Kidney (tissue), 22 donors: ENCODE measurements around the gene IL17C. TPM values are rescaled to one million over a fixed set of nuclear protein-coding genes. Genes with fewer than 3 reads are reported as not detected.

Experiments
- DNase-seq, 5 donors: peaks; one replicate each; pipeline ENCODE4 v3.0.0-alpha.2; 2013 to 2020
- FAIRE-seq: peaks from 2 replicates; lab custom pipeline; 2012; peaks lifted over from hg19 to GRCh38; lab: Jason Lieb, UNC
- H3K27ac ChIP-seq, 2 donors: one replicate each; pipeline ENCODE4 v1.7.0; 2013; ENCODE audit warnings: low read depth in 2 of 2, low read length in 2 of 2, inconsistent platforms in 1 of 2
- H3K27me3 ChIP-seq: one replicate; pipeline ENCODE4 v1.7.1; 2013; ENCODE audit warnings: low read length, inconsistent platforms; ENCODE audit not compliant: control insufficient read depth, insufficient read depth
- H3K36me3 ChIP-seq, 3 donors: one replicate each; pipeline versions ENCODE4 v1.7.0 to v1.7.1; 2013; ENCODE audit warnings: low read length in 3 of 3, control low read depth in 1 of 3, inconsistent platforms in 1 of 3; ENCODE audit not compliant: insufficient read depth in 3 of 3, control insufficient read depth in 2 of 3
- H3K4me1 ChIP-seq, 3 donors: one replicate each; pipeline versions ENCODE4 v1.7.0 to v1.7.1; 2013; ENCODE audit warnings: low read length in 3 of 3, inconsistent platforms in 1 of 3, low read depth in 1 of 3; ENCODE audit not compliant: control insufficient read depth in 2 of 3, insufficient read depth in 2 of 3
- H3K4me3 ChIP-seq, 3 donors: one replicate each; pipeline versions ENCODE4 v1.7.0 to v1.8.1; 2013; ENCODE audit warnings: low read length in 3 of 3, control low read depth in 1 of 3, inconsistent platforms in 1 of 3
- H3K9ac ChIP-seq, 3 donors: one replicate each; pipeline versions ENCODE4 v1.7.0 to v1.7.1; 2013; ENCODE audit warnings: low read length in 3 of 3, control low read depth in 1 of 3, inconsistent platforms in 1 of 3
- H3K9me3 ChIP-seq, 3 donors: one replicate each; pipeline versions ENCODE4 v1.7.0 to v1.7.1; 2013; ENCODE audit warnings: low read length in 3 of 3, control low read depth in 1 of 3, inconsistent platforms in 1 of 3; ENCODE audit not compliant: control insufficient read depth in 2 of 3, insufficient read depth in 1 of 3
- intact Hi-C: fragments of 100-400 bp; cut with DNase I; formaldehyde crosslinking; loops from one replicate; pipeline ENCODE4 v1.11.1; 2022
- long read RNA-seq, 10 donors: library from polyadenylated mRNA in 1 of 10; unstranded in 1 of 10; transcript quantifications; one replicate each; pipeline ENCODE4 v2.0.0 and lab custom pipeline, GENCODE V29; 2021 to 2026
- polyA plus RNA-seq: library from polyadenylated mRNA; stranded (reverse); fragments of 350-450 nt; fragmentation: Illumina TruSeq; extraction: RNeasy Lipid Tissue Mini Kit (QIAGEN cat#74804); gene quantifications from one replicate; pipeline ENCODE4 v1.2.3, GENCODE V29; 2014; ENCODE audit warnings: low read depth, low replicate concordance; ENCODE audit not compliant: insufficient read depth
- total RNA-seq: library from RNA; stranded (reverse); fragmentation: NEBNext Ultra II Directional; extraction: Animal tissue kit (Norgen Biotek cat#: 25700); gene quantifications from one replicate; pipeline ENCODE4 v1.2.1, GENCODE V29; 2021
- TF ChIP-seq, protein P1 (sequence below): IDR thresholded peaks from 3 replicates; pipeline ENCODE4 v1.5.1; 2012; ENCODE audit warnings: mild to moderate bottlenecking, moderate library complexity, borderline replicate concordance; ENCODE audit not compliant: insufficient read depth; ENCODE audit errors: extremely low read depth
- donor health status: control.
- donor health status: control.
- donor health status: control.
- donor health status: control.
- donor health status: control.
- donor health status: DM: yes; HTN: yes; CAD: no.
- donor health status: Normal renal cell carcinoma (clear cell type).

Gene IL17C
- total RNA-seq (not detected), polyA plus RNA-seq (not detected)
- long read RNA-seq, donor 1, partial matches to known transcripts = 288 of 288 reads
- long read RNA-seq, donor 1, other reads (novel, unspliced or antisense) = 0 of 288 reads
- long read RNA-seq, donor 2 = 0 reads
- long read RNA-seq, donor 3, partial matches to known transcripts = 495 of 495 reads
- long read RNA-seq, donor 3, other reads (novel, unspliced or antisense) = 0 of 495 reads
- long read RNA-seq, donor 4 = 0 reads
- long read RNA-seq, donor 5 = 0 reads
- long read RNA-seq, donor 6 = 0 reads
- long read RNA-seq, donor 7 = 0 reads
- long read RNA-seq, donor 8 = 0 reads
- long read RNA-seq, donor 9 = 0 reads
- long read RNA-seq, donor 10, partial matches to known transcripts = 123 of 485 reads
- long read RNA-seq, donor 10, other reads (novel, unspliced or antisense) = 362 of 485 reads

- DNase-seq (peak in 2 of 5 donors; percentile 36 to 48), FAIRE-seq (no peak)
- H3K4me3 ChIP-seq = no peak within 1 kb of the TSS
- no peak within 1 kb of the TSS for H3K9ac ChIP-seq
- H3K36me3 ChIP-seq = no peaks in the 10 kb centered on the region
- TF ChIP-seq, protein P1, sequence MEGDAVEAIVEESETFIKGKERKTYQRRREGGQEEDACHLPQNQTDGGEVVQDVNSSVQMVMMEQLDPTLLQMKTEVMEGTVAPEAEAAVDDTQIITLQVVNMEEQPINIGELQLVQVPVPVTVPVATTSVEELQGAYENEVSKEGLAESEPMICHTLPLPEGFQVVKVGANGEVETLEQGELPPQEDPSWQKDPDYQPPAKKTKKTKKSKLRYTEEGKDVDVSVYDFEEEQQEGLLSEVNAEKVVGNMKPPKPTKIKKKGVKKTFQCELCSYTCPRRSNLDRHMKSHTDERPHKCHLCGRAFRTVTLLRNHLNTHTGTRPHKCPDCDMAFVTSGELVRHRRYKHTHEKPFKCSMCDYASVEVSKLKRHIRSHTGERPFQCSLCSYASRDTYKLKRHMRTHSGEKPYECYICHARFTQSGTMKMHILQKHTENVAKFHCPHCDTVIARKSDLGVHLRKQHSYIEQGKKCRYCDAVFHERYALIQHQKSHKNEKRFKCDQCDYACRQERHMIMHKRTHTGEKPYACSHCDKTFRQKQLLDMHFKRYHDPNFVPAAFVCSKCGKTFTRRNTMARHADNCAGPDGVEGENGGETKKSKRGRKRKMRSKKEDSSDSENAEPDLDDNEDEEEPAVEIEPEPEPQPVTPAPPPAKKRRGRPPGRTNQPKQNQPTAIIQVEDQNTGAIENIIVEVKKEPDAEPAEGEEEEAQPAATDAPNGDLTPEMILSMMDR = no peak
- H3K27me3 ChIP-seq = peaks cover 6% of the 10 kb centered on the region
- intact Hi-C loops = no loop called here
- peaks cover 0 to 4% (median 0%) of the 10 kb centered on the region in 3 donors for H3K4me1 ChIP-seq
- no peak within 1 kb of the TSS for H3K27ac ChIP-seq
- no peaks in the 10 kb centered on the region for H3K9me3 ChIP-seq
Measured at GRCh38 chr16:88638323-88639230, at the start of gene IL17C. Gene IL17C, plus strand, starts transcription at chr16:88638572. Its CDS starts 70 bp downstream, at chr16:88638642.

- H3K27ac ChIP-seq = no peak overlapping the region
- TF ChIP-seq, protein P1 = no peak
- intact Hi-C loops = no loop called here
- H3K4me3 ChIP-seq = no peak overlapping the region
- no peaks in the 10 kb centered on the region for H3K27me3 ChIP-seq
- no peaks in the 10 kb centered on the region for H3K9me3 ChIP-seq
- no peaks in the 10 kb centered on the region for H3K4me1 ChIP-seq
- DNase-seq (no peak), FAIRE-seq (no peak)
- no peak overlapping the region for H3K9ac ChIP-seq
- peaks cover 2 to 39% (median 33%) of the 10 kb centered on the region in 3 donors for H3K36me3 ChIP-seq
Measured at GRCh38 chr16:88588754-88589153, 49.6 kb upstream of the IL17C start.

DNA sequence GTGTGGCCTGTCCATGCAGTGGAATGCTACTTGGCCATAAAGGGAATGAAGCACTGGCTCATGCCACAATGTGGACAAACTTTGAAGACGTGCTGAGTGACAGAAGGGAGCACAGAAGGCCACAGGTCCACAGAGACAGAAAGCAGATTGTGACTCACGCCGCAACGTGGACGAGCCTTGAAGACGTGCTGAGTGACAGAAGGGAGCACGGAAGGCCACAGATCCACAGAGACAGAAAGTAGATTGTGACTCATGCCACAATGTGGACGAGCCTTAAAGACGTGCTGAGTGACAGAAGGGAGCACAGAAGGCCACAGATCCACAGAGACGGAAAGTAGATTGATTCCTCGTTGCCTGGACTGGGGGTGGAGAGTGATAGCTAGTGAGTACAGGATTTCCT lies 48.9 kb upstream of the IL17C start:
- no peak overlapping the region for H3K9ac ChIP-seq
- no peaks in the 10 kb centered on the region for H3K27me3 ChIP-seq
- DNase-seq = no peak
- H3K27ac ChIP-seq = no peak overlapping the region
- H3K36me3 ChIP-seq = peaks cover 2 to 39% (median 34%) of the 10 kb centered on the region in 3 donors
- intact Hi-C loops = no loop called here
- H3K4me1 ChIP-seq = no peaks in the 10 kb centered on the region
- TF ChIP-seq, protein P1 = no peak
- no peak for FAIRE-seq
- no peak overlapping the region for H3K4me3 ChIP-seq
- no peaks in the 10 kb centered on the region for H3K9me3 ChIP-seq
